Endodermal cell (in vitro differentiated cells): ENCODE data around the gene KIF6. TPM values are rescaled to one million over a fixed set of nuclear protein-coding genes. Genes with fewer than 3 reads are reported as not detected.
A peak's percentile ranks its signal among the peaks of the same experiment; 100 is the strongest.
"Not testable (repeated sequence)": the region's sequence is repeated elsewhere in the genome, so short reads cannot be mapped to it uniquely, and the experiment has no call there.

Experiments used
- DNase-seq: peaks from one replicate; pipeline ENCODE4 v3.0.0-alpha.2; 2017
- H3K27ac ChIP-seq: 2 replicates; pipeline ENCODE4 v1.5.1; 2013; ENCODE audit warnings: mild to moderate bottlenecking, low read depth, low read length, moderate library complexity
- H3K27me3 ChIP-seq: 2 replicates; pipeline ENCODE4 v1.6.1; 2013; ENCODE audit warnings: mild to moderate bottlenecking, low read length, moderate library complexity; ENCODE audit not compliant: insufficient read depth, control insufficient read depth, poor library complexity, severe bottlenecking
- H3K36me3 ChIP-seq: 2 replicates; pipeline ENCODE4 v1.7.0; 2013; ENCODE audit warnings: mild to moderate bottlenecking, low read length, moderate library complexity; ENCODE audit not compliant: control insufficient read depth, insufficient read depth
- H3K4me1 ChIP-seq: one replicate; pipeline ENCODE4 v1.7.0; 2013; ENCODE audit warnings: low read length; ENCODE audit not compliant: control insufficient read depth, insufficient read depth
- H3K4me3 ChIP-seq: 2 replicates; pipeline ENCODE4 v1.5.1; 2013; ENCODE audit warnings: mild to moderate bottlenecking, low read length, moderate library complexity
- H3K9ac ChIP-seq: 2 replicates; pipeline ENCODE4 v1.6.1; 2013; ENCODE audit warnings: mild to moderate bottlenecking, low read length, moderate library complexity; ENCODE audit not compliant: poor library complexity, severe bottlenecking; ENCODE audit errors: extremely low read depth
- H3K9me3 ChIP-seq: 2 replicates; pipeline ENCODE4 v1.6.1; 2013; ENCODE audit warnings: mild to moderate bottlenecking, low read length, moderate library complexity; ENCODE audit not compliant: control insufficient read depth
- H3K27ac Mint-ChIP-seq: 2 replicates; pipeline ENCODE4 v1.8.0; 2020; ENCODE audit warnings: mixed read lengths
- H3K27me3 Mint-ChIP-seq: 2 replicates; pipeline ENCODE4 v1.8.0; 2021; ENCODE audit warnings: mild to moderate bottlenecking, mixed read lengths; ENCODE audit not compliant: insufficient read depth
- H3K36me3 Mint-ChIP-seq: 2 replicates; pipeline ENCODE4 v1.8.0; 2020; ENCODE audit warnings: low read depth, mixed read lengths
- H3K4me1 Mint-ChIP-seq: 2 replicates; pipeline ENCODE4 v1.8.0; 2020; ENCODE audit warnings: mixed read lengths
- H3K4me3 Mint-ChIP-seq: 2 replicates; pipeline ENCODE4 v1.8.0; 2020; ENCODE audit warnings: mild to moderate bottlenecking, moderate library complexity, mixed read lengths
- H3K9me3 Mint-ChIP-seq: 2 replicates; pipeline ENCODE4 v1.8.0; 2020; ENCODE audit warnings: mild to moderate bottlenecking, mixed read lengths
- WGBS, 2 experiments: methylation state at CpG; one replicate each; pipeline versions ENCODE4 v1.1.5 to v1.1.7; 2013; ENCODE audit warnings: missing lambda C conversion rate in 2 of 2, mixed read lengths in 1 of 2; ENCODE audit not compliant: insufficient coverage in 1 of 2, insufficient read length in 1 of 2; 5-methylcytosine and 5-hydroxymethylcytosine counted together
- total RNA-seq, 2 donors: library from RNA; stranded (reverse); fragmentation: NEBNext Ultra II Directional in 1 of 2; extraction: Animal tissue kit (Norgen Biotek cat#: 25700) in 1 of 2; gene quantifications; 2 replicates in 1 of 2; 3 replicates in 1 of 2; pipeline ENCODE4 v1.2.1, GENCODE V29; 2021
- TF ChIP-seq, protein P1 (sequence below): fragments of 200-600 bp; sonication (generic); conservative IDR thresholded peaks from 2 replicates; pipeline ENCODE4 v1.5.0; 2021; ENCODE audit warnings: antibody characterized with exemption, mild to moderate bottlenecking

The KIF6 gene
- total RNA-seq, 2 donors from 2014 or later = 0.62 to 1.1 TPM

DNA sequence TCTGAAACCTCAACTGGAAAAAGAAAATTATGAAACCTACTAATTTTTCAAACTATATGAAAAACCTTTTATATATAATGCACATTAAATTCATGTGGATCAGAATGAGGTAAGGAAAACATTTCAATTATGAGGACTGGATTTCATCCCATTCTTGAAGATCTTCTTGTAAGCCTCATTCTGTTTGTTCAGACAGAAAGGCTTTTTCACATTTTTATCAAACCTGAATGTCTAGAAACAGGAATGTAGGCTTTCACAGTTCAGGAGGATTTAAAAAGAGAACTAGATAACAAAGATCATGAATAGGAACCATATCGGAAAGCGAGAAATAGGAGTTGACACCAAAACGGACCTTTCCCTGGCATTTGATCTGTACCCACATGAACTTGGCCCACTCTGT lies 210.2 kb downstream of the KIF6 start:
- 83 to 88% methylated on average over 3 of the region's 3 CpGs for WGBS, 2 experiments
- Mint-ChIP-seq H3K36me3 (no peaks in the 10 kb centered on the region), H3K27ac (no peak overlapping the region)

DNA sequence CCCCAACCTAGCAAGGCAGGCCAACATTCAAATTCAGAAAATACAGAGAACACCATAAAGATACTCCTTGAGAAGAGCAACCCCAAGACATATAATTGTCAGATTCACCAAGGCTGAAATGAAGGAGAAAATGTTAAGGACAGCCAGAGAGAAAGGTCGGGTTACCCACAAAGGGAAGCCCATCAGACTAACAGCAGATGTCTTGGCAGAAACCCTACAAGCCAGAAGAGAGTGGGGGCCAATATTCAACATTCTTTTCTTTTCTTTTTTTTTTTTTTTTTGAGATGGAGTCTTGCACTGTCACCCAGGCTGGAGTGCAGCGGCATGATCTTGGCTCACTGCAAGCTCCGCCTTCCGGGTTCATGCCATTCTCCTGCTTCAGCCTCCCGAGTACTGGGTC lies 215.4 kb downstream of the KIF6 start:
- H3K4me1 Mint-ChIP-seq, H3K36me3 ChIP-seq, H3K27ac Mint-ChIP-seq, DNase-seq, H3K9ac ChIP-seq, H3K4me1 ChIP-seq, H3K36me3 Mint-ChIP-seq, H3K27me3 ChIP-seq, H3K27ac ChIP-seq, H3K4me3 ChIP-seq, H3K27me3 Mint-ChIP-seq, H3K4me3 Mint-ChIP-seq, H3K9me3 ChIP-seq: not testable (repeated sequence)
- WGBS, 2 experiments = 93 to 100% methylated on average over 3 to 5 of the region's 5 CpGs
- peaks cover 40% of the 10 kb centered on the region for H3K9me3 Mint-ChIP-seq

More for the DNA sequence above, 210.2 kb downstream of the KIF6 start:
- H3K4me3 Mint-ChIP-seq = no peak overlapping the region
- H3K36me3 ChIP-seq = no peaks in the 10 kb centered on the region
- H3K4me1 ChIP-seq = no peaks in the 10 kb centered on the region
- no peak overlapping the region for H3K27ac ChIP-seq
- TF ChIP-seq, protein P1, sequence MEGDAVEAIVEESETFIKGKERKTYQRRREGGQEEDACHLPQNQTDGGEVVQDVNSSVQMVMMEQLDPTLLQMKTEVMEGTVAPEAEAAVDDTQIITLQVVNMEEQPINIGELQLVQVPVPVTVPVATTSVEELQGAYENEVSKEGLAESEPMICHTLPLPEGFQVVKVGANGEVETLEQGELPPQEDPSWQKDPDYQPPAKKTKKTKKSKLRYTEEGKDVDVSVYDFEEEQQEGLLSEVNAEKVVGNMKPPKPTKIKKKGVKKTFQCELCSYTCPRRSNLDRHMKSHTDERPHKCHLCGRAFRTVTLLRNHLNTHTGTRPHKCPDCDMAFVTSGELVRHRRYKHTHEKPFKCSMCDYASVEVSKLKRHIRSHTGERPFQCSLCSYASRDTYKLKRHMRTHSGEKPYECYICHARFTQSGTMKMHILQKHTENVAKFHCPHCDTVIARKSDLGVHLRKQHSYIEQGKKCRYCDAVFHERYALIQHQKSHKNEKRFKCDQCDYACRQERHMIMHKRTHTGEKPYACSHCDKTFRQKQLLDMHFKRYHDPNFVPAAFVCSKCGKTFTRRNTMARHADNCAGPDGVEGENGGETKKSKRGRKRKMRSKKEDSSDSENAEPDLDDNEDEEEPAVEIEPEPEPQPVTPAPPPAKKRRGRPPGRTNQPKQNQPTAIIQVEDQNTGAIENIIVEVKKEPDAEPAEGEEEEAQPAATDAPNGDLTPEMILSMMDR = no peak
- H3K4me1 Mint-ChIP-seq = no peaks in the 10 kb centered on the region
- no peaks in the 10 kb centered on the region for H3K9me3 ChIP-seq
- no peak overlapping the region for H3K4me3 ChIP-seq
- DNase-seq = no peak
- H3K9ac ChIP-seq = no peak overlapping the region
- peaks cover 12% of the 10 kb centered on the region for H3K9me3 Mint-ChIP-seq
- H3K27me3 Mint-ChIP-seq = no peaks in the 10 kb centered on the region
- H3K27me3 ChIP-seq = no peaks in the 10 kb centered on the region

DNA sequence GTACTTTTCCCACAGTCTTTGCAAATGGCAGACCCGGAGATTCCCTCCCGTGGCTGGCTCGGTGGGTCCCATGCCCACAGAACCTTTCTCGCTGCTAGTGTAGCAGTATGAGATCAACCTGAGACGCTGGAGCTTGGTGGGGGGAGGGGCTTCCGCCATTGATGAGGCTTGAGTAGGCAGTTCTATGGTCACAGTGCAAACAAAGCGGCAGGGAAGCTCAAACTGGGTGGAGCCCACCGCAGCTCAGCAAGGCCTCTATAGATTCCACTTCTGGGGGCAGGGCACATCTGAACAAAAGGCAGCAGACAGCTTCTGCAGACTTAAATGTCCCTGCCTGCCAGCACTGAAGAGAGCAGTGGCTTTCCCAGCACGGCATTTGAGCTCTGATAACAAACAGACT lies 216.7 kb downstream of the KIF6 start:
- Histone ChIP-seq H3K4me1 (no peaks in the 10 kb centered on the region), H3K27me3 (no peaks in the 10 kb centered on the region), H3K36me3 (no peaks in the 10 kb centered on the region), H3K27ac (no peak overlapping the region), H3K9me3 (peaks cover 7% of the 10 kb centered on the region), H3K4me3 (no peak overlapping the region), H3K9ac (no peak overlapping the region)
- TF ChIP-seq, protein P1 = no peak
- Mint-ChIP-seq H3K9me3 (peaks cover 47% of the 10 kb centered on the region), H3K4me1 (no peaks in the 10 kb centered on the region), H3K36me3 (no peaks in the 10 kb centered on the region), H3K27ac (no peak overlapping the region), H3K27me3 (peaks cover 6% of the 10 kb centered on the region), H3K4me3 (no peak overlapping the region)
- peak; percentile 62 for DNase-seq
- 68 to 84% methylated on average over 7 to 9 of the region's 9 CpGs for WGBS, 2 experiments

DNA sequence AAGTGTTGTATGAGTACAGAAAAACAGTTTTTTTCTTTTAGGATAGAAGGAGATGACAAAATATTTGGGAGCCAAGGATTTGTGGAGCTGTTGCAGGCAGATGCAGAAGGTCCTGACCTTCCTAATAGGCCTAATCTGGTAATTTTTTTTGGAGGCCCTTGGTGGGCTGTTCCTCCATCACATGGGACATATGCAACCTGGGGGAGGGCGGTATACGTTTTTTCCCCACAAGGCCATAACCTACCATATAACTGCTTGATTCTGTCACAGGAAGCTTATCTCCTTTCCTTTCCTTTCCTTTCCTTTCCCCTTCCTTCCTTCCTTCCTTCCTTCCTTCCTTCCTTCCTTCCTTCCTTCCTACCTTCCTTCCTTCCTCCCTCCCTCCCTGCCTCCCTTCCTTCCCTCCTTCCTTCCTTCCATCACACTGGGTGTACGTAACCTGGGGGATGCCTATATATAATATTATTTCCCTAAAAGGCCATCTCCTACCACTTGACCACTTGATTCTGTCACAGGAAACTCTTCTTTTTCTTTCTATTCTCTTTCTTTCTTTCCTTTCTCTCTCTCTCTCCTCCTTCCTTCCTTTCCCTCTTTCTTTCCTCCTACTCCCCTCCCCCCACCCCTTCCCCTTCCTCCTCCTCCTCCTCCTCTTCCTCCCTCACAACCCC lies 217.7 kb downstream of the KIF6 start:
- peaks cover 56% of the 10 kb centered on the region for H3K9me3 Mint-ChIP-seq
- Histone ChIP-seq H3K27me3 (no peaks in the 10 kb centered on the region), H3K27ac (no peak overlapping the region), H3K9me3 (peaks cover 9% of the 10 kb centered on the region), H3K9ac (no peak overlapping the region), H3K4me1 (no peaks in the 10 kb centered on the region), H3K4me3 (no peak overlapping the region), H3K36me3 (no peaks in the 10 kb centered on the region)
- no peak overlapping the region for H3K27ac Mint-ChIP-seq
- DNase-seq = no peak
- H3K4me1 Mint-ChIP-seq = no peaks in the 10 kb centered on the region
- H3K27me3 Mint-ChIP-seq = peaks cover 6% of the 10 kb centered on the region
- TF ChIP-seq, protein P1 = no peak
- H3K4me3 Mint-ChIP-seq = no peak overlapping the region
- 95% methylated on average over 3 of the region's 3 CpGs; no CpG with 5 or more reads in 1 of the 2 experiments for WGBS, 2 experiments
- H3K36me3 Mint-ChIP-seq = peaks cover 3% of the 10 kb centered on the region

DNA sequence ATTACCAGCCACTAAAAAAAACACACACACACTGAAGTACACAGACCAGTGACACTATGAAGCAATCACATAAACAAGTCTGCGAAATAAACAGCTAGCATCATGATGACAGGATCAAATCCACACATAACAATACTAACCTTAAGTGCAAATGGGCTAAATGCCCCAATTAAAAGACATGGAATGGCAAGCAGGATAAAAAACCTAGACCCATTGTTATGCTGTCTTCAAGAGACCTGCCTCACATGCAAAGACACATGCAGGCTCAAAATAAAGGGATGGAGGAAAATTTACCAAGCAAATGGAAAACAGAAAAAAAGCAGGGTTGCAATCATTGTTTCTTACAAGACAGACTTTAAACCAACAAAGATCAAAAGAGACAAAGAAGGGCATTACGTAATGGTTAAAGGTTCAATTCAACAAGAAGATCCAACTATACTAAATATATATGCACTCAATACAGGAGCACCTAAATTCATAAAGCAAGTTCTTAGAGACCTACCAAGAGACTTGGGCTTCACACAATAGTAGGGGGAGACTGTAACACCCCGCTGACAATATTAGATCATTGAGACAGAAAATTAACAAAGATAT lies 222.7 kb downstream of the KIF6 start:
- H3K27me3 ChIP-seq, H3K9ac ChIP-seq, H3K36me3 Mint-ChIP-seq, H3K4me3 Mint-ChIP-seq, H3K27me3 Mint-ChIP-seq, H3K4me1 Mint-ChIP-seq, H3K36me3 ChIP-seq, H3K4me3 ChIP-seq, DNase-seq, H3K27ac Mint-ChIP-seq, H3K27ac ChIP-seq, H3K4me1 ChIP-seq: not testable (repeated sequence)
- 88 to 91% methylated on average over 1 to 3 of the region's 3 CpGs for WGBS, 2 experiments
- H3K9me3 Mint-ChIP-seq = peaks cover 37% of the 10 kb centered on the region
- H3K9me3 ChIP-seq = peaks cover 13% of the 10 kb centered on the region
